SK-N-SH (cell line): ENCODE measurements around the gene SLC2A8. TPM values are rescaled to one million over a fixed set of nuclear protein-coding genes. Genes with fewer than 3 reads are reported as not detected.
A peak's percentile ranks its signal among the peaks of the same experiment; 100 is the strongest.

Source experiments
- CTCF ChIA-PET: fragments of 300-600, 350-600 bp; formaldehyde crosslinking; extraction: SDS; loops from one replicate; lab custom pipeline; 2021; lab: Yijun Ruan, JAX
- POLR2A ChIA-PET: fragments of 350-600 bp; sonication (Branson Sonifier 250); formaldehyde crosslinking; extraction: SDS; loops from one replicate; lab custom pipeline; 2020; ENCODE audit warnings: antibody characterized with exemption, inconsistent platforms; lab: Yijun Ruan, JAX
- DNase-seq: peaks from one replicate; pipeline ENCODE4 v3.0.0; 2012
- H2AFZ ChIP-seq: fragments of 200-600 bp; sonication (generic); 2 replicates; pipeline ENCODE4 v1.8.1; 2016; ENCODE audit warnings: antibody characterized with exemption, mild to moderate bottlenecking, low read depth
- H3F3A ChIP-seq: fragments of 200-600 bp; sonication (generic); replicated peaks from 2 replicates; pipeline ENCODE3; 2016; ENCODE audit warnings: antibody characterized with exemption, mild to moderate bottlenecking; ENCODE audit not compliant: insufficient read depth
- H3K27ac ChIP-seq, 2 experiments: fragments of 200-500 bp in 1 of 2; fragments of 200-600 bp in 1 of 2; sonication (Bioruptor generic) in 1 of 2; sonication (generic), shearing (Covaris generic) in 1 of 2; 2 replicates each; pipeline versions ENCODE4 v1.5.1 to v1.6.1; 2014 to 2016; ENCODE audit warnings: low read depth in 2 of 2, inconsistent platforms in 1 of 2, low read length in 1 of 2, mild to moderate bottlenecking in 1 of 2, mixed read lengths in 1 of 2
- H3K27me3 ChIP-seq: fragments of 200-600 bp; sonication (generic), shearing (Covaris generic); 2 replicates; pipeline ENCODE4 v1.6.1; 2016; ENCODE audit warnings: mixed run types; ENCODE audit not compliant: insufficient read depth
- H3K36me3 ChIP-seq, 2 experiments: fragments of 200-500 bp in 1 of 2; fragments of 200-600 bp in 1 of 2; sonication (Bioruptor generic) in 1 of 2; sonication (generic) in 1 of 2; replicated peaks in 1 of 2; 2 replicates each; pipeline versions ENCODE3 to v1.5.1; 2014 to 2016; ENCODE audit warnings: low read length in 1 of 2, mild to moderate bottlenecking in 1 of 2; ENCODE audit not compliant: insufficient read depth in 2 of 2, control insufficient read depth in 1 of 2
- H3K4me1 ChIP-seq, 2 experiments: fragments of 200-500 bp in 1 of 2; fragments of 200-600 bp in 1 of 2; sonication (Bioruptor generic) in 1 of 2; sonication (generic), shearing (Covaris generic) in 1 of 2; 2 replicates each; pipeline versions ENCODE4 v1.5.1 to v1.6.1; 2014 to 2016; ENCODE audit warnings: low read depth in 1 of 2, low read length in 1 of 2, mixed run types in 1 of 2; ENCODE audit not compliant: insufficient read depth in 2 of 2, control insufficient read depth in 1 of 2
- H3K4me2 ChIP-seq: fragments of 200-600 bp; sonication (generic), shearing (Covaris generic); 2 replicates; pipeline ENCODE4 v1.6.1; 2017; ENCODE audit warnings: mixed run types
- H3K4me3 ChIP-seq, 2 experiments: fragments of 200-500 bp in 1 of 2; fragments of 200-600 bp in 1 of 2; sonication (Bioruptor generic) in 1 of 2; sonication (generic), shearing (Covaris generic) in 1 of 2; 2 replicates each; pipeline versions ENCODE4 v1.5.1 to v1.8.1; 2014 to 2016; ENCODE audit warnings: low read depth in 2 of 2, inconsistent platforms in 1 of 2, low read length in 1 of 2, mild to moderate bottlenecking in 1 of 2, mixed read lengths in 1 of 2, moderate library complexity in 1 of 2
- H3K79me2 ChIP-seq: fragments of 200-600 bp; sonication (generic); 2 replicates; pipeline ENCODE4 v1.8.1; 2017; ENCODE audit warnings: mild to moderate bottlenecking; ENCODE audit not compliant: insufficient read depth
- H3K9ac ChIP-seq: fragments of 200-600 bp; sonication (generic); 2 replicates; pipeline ENCODE4 v1.6.1; 2017; ENCODE audit warnings: mixed run types
- H3K9me2 ChIP-seq: fragments of 200-600 bp; sonication (generic); 2 replicates; pipeline ENCODE4 v1.6.1; 2017; ENCODE audit warnings: mixed run types
- H3K9me3 ChIP-seq: fragments of 200-600 bp; sonication (generic); 2 replicates; pipeline ENCODE4 v1.6.1; 2017; ENCODE audit warnings: mixed run types, mild to moderate bottlenecking, moderate library complexity
- H4K20me1 ChIP-seq: fragments of 200-600 bp; sonication (generic); 2 replicates; pipeline ENCODE4 v1.6.1; 2017; ENCODE audit warnings: mild to moderate bottlenecking, mixed run types; ENCODE audit not compliant: insufficient read depth
- EZH2phosphoT487 ChIP-seq: fragments of 200-600 bp; sonication (generic); IDR thresholded peaks from 2 replicates; pipeline ENCODE4 v1.6.1; 2017; ENCODE audit warnings: low read depth, mixed run types, mild to moderate bottlenecking, antibody characterized with exemption, moderate library complexity, borderline replicate concordance
- FOSL2 ChIP-seq: IDR thresholded peaks from 2 replicates; pipeline ENCODE4 v1.4.0; 2012; ENCODE audit warnings: low read depth, mild to moderate bottlenecking, moderate library complexity, borderline replicate concordance
- FOXM1 ChIP-seq: IDR thresholded peaks from 2 replicates; pipeline ENCODE4 v1.4.0; 2012; ENCODE audit warnings: low read depth, mild to moderate bottlenecking
- GATA2 ChIP-seq: sonication (generic); formaldehyde crosslinking; IDR thresholded peaks from 2 replicates; pipeline ENCODE4 v1.5.0; 2020; ENCODE audit warnings: mild to moderate bottlenecking, missing genetic modification reagents
- JUND ChIP-seq: IDR thresholded peaks from 2 replicates; pipeline ENCODE4 v1.4.0; 2012
- MXI1 ChIP-seq: IDR thresholded peaks from 2 replicates; pipeline ENCODE4 v1.6.1; 2012; ENCODE audit warnings: mild to moderate bottlenecking, low read depth, low read length, improper control_type of control experiment
- NRF1 ChIP-seq: IDR thresholded peaks from 2 replicates; pipeline ENCODE4 v1.6.1; 2012; ENCODE audit warnings: low read depth, mild to moderate bottlenecking, low read length
- POLR2AphosphoS5 ChIP-seq: IDR thresholded peaks from 2 replicates; pipeline ENCODE4 v1.6.1; 2012; ENCODE audit warnings: low read depth, low read length
- RAD21 ChIP-seq: IDR thresholded peaks from 2 replicates; pipeline ENCODE4 v1.6.1; 2012; ENCODE audit warnings: mild to moderate bottlenecking, low read length
- RXRA ChIP-seq: IDR thresholded peaks from 2 replicates; pipeline ENCODE4 v1.4.0; 2012; ENCODE audit warnings: low read depth, mild to moderate bottlenecking, borderline replicate concordance
- TAF1 ChIP-seq: IDR thresholded peaks from 2 replicates; pipeline ENCODE4 v1.6.1; 2012; ENCODE audit warnings: low read depth, mild to moderate bottlenecking, low read length, moderate library complexity, borderline replicate concordance
- YY1 ChIP-seq: IDR thresholded peaks from 2 replicates; pipeline ENCODE4 v1.4.0; 2012; ENCODE audit warnings: low read depth, mild to moderate bottlenecking
- WGBS: methylation state at CpG from one replicate; pipeline ENCODE4 v1.1.6; 2017; ENCODE audit warnings: low lambda C conversion rate; 5-methylcytosine and 5-hydroxymethylcytosine counted together
- polyA plus RNA-seq, 3 experiments: library from polyadenylated mRNA; depleted of rRNA; stranded (reverse); fragments of >200 nt; gene quantifications; 2 replicates each; pipeline ENCODE4 v1.2.3, GENCODE V29; 2012
- TF ChIP-seq, protein P1 (sequence below): fragments of 200-600 bp; sonication (generic); IDR thresholded peaks from 2 replicates; pipeline ENCODE4 v1.6.1; 2017; ENCODE audit warnings: antibody characterized with exemption, mild to moderate bottlenecking, moderate library complexity
- TF ChIP-seq, protein P2 (sequence below): IDR thresholded peaks from 2 replicates; pipeline ENCODE4 v1.4.0; 2012; ENCODE audit warnings: low read depth
- TF ChIP-seq, protein P3 (sequence below): fragments of 150-350 bp; IDR thresholded peaks from 2 replicates; pipeline ENCODE4 v1.6.1; 2017; ENCODE audit warnings: antibody characterized with exemption, low read length, low read depth, borderline replicate concordance
- TF ChIP-seq, protein P4 (sequence below): IDR thresholded peaks from 2 replicates; pipeline ENCODE4 v1.6.1; 2012; ENCODE audit warnings: mild to moderate bottlenecking, low read depth, low read length, moderate library complexity
- TF ChIP-seq, protein P5 (sequence below): IDR thresholded peaks from 2 replicates; pipeline ENCODE4; 2012

SLC2A8 gene
- polyA plus RNA-seq, 1 of the 3 experiments (the other 2 are of a cell fraction): 15.1 TPM

DNA sequence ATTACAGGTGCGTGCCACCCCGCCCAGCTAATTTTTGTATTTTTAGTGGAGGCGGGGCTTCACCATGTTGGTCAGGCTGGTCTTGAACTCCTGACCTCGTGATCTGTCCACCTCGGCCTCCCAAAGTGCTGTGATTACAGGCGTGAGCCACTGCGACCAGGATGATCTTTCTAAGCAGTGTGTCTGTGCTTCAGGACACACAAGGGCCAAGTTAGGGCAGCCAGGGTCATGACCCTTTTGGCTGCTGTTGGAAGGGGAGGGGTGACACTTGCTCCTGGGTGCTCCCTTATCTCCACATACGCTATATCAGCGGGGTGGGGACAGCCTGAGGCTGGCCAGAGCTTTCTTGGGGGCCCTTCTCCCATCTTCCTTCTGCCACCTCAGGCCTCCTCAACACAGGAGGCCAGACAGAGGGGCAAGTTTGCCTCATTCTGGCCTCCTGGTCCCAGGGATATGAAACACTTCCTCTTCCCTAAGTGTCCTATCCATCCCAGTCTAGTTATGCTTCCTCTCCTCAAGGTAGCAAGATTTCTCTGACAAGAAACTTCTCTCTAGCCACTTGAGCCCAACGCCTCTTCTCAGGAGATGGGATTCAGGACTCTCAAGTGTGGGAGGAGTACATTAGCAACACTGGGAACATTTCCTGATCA lies 25.3 kb downstream of the SLC2A8 start:
- TF ChIP-seq JUND (no peak), FOXM1 (no peak), NRF1 (no peak), POLR2AphosphoS5 (no peak), GATA2 (CRISPR knock-in tag) (no peak), TAF1 (no peak), FOSL2 (no peak), EZH2phosphoT487 (no peak), YY1 (no peak), MXI1 (no peak), RXRA (no peak), RAD21 (no peak)
- TF ChIP-seq, protein P1, sequence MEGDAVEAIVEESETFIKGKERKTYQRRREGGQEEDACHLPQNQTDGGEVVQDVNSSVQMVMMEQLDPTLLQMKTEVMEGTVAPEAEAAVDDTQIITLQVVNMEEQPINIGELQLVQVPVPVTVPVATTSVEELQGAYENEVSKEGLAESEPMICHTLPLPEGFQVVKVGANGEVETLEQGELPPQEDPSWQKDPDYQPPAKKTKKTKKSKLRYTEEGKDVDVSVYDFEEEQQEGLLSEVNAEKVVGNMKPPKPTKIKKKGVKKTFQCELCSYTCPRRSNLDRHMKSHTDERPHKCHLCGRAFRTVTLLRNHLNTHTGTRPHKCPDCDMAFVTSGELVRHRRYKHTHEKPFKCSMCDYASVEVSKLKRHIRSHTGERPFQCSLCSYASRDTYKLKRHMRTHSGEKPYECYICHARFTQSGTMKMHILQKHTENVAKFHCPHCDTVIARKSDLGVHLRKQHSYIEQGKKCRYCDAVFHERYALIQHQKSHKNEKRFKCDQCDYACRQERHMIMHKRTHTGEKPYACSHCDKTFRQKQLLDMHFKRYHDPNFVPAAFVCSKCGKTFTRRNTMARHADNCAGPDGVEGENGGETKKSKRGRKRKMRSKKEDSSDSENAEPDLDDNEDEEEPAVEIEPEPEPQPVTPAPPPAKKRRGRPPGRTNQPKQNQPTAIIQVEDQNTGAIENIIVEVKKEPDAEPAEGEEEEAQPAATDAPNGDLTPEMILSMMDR: no peak
- TF ChIP-seq, protein P2, sequence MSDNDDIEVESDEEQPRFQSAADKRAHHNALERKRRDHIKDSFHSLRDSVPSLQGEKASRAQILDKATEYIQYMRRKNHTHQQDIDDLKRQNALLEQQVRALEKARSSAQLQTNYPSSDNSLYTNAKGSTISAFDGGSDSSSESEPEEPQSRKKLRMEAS: no peak
- TF ChIP-seq, protein P3, sequence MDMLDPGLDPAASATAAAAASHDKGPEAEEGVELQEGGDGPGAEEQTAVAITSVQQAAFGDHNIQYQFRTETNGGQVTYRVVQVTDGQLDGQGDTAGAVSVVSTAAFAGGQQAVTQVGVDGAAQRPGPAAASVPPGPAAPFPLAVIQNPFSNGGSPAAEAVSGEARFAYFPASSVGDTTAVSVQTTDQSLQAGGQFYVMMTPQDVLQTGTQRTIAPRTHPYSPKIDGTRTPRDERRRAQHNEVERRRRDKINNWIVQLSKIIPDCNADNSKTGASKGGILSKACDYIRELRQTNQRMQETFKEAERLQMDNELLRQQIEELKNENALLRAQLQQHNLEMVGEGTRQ: no peak
- TF ChIP-seq, protein P4, sequence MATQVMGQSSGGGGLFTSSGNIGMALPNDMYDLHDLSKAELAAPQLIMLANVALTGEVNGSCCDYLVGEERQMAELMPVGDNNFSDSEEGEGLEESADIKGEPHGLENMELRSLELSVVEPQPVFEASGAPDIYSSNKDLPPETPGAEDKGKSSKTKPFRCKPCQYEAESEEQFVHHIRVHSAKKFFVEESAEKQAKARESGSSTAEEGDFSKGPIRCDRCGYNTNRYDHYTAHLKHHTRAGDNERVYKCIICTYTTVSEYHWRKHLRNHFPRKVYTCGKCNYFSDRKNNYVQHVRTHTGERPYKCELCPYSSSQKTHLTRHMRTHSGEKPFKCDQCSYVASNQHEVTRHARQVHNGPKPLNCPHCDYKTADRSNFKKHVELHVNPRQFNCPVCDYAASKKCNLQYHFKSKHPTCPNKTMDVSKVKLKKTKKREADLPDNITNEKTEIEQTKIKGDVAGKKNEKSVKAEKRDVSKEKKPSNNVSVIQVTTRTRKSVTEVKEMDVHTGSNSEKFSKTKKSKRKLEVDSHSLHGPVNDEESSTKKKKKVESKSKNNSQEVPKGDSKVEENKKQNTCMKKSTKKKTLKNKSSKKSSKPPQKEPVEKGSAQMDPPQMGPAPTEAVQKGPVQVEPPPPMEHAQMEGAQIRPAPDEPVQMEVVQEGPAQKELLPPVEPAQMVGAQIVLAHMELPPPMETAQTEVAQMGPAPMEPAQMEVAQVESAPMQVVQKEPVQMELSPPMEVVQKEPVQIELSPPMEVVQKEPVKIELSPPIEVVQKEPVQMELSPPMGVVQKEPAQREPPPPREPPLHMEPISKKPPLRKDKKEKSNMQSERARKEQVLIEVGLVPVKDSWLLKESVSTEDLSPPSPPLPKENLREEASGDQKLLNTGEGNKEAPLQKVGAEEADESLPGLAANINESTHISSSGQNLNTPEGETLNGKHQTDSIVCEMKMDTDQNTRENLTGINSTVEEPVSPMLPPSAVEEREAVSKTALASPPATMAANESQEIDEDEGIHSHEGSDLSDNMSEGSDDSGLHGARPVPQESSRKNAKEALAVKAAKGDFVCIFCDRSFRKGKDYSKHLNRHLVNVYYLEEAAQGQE: no peak
- TF ChIP-seq, protein P5, sequence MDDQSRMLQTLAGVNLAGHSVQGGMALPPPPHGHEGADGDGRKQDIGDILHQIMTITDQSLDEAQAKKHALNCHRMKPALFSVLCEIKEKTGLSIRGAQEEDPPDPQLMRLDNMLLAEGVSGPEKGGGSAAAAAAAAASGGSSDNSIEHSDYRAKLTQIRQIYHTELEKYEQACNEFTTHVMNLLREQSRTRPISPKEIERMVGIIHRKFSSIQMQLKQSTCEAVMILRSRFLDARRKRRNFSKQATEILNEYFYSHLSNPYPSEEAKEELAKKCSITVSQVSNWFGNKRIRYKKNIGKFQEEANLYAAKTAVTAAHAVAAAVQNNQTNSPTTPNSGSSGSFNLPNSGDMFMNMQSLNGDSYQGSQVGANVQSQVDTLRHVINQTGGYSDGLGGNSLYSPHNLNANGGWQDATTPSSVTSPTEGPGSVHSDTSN: no peak
- H3K27me3 ChIP-seq: no peaks in the 10 kb centered on the region
- 93% methylated on average over 10 of the region's 10 CpGs for WGBS
- ChIA-PET POLR2A (interaction anchor here (1.0 kb wide), 1 partner anchor 25 kb away, joined by 5 read pairs; no protein-coding TSS in a partner anchor), CTCF (interaction anchor here (0.7 kb wide), 1 partner anchor 69 kb away, joined by 3 read pairs; no protein-coding TSS in a partner anchor)
- no peak overlapping the region; the same call in 1 of the 2 replicates for H3K9ac ChIP-seq
- H3K4me3 ChIP-seq: peak overlapping the region; percentile 90 to 97
- peaks cover 4% of the 10 kb centered on the region for H3F3A ChIP-seq
- no peaks in the 10 kb centered on the region for H3K9me3 ChIP-seq
- H3K79me2 ChIP-seq: peaks cover 49% of the 10 kb centered on the region
- H3K36me3 ChIP-seq: peaks cover 3 to 6% of the 10 kb centered on the region in 2 experiments
- H3K27ac ChIP-seq: no peak overlapping the region; a peak in 1 of 4 replicates
- H2AFZ ChIP-seq: no peak overlapping the region
- peak overlapping the region; percentile 91 for H3K4me2 ChIP-seq
- no peak for DNase-seq
- H3K4me1 ChIP-seq: peaks cover 7 to 19% of the 10 kb centered on the region in 2 experiments; a peak in 3 of 4 replicates
- no peaks in the 10 kb centered on the region for H3K9me2 ChIP-seq
- H4K20me1 ChIP-seq: peaks cover 10% of the 10 kb centered on the region; the same call in 1 of the 2 replicates
